Measurements from ENCODE around the gene HPGD.

- TF ChIP-seq POLR2A (IDR thresholded peaks at IDR 0.05) (no peak), CTCF (IDR thresholded peaks at IDR 0.05) (no peak)
Measured at GRCh38 chr4:174555789-174556630, 33.7 kb upstream of the HPGD start.

All from Peyer's patch (tissue), 4 donors.